ENCODE data around the gene WBP1L.
A peak's percentile ranks its signal among the peaks of the same experiment; 100 is the strongest.

The WBP1L gene

GRCh38 chr10:102780527-102780808 is 36.7 kb downstream of the WBP1L start:
- no peak for DNase-seq

- DNase-seq: peak in 1 of 14 donors; percentile 8
Observed at GRCh38 chr10:102781090-102781920, 37.6 kb downstream of the WBP1L start.

GRCh38 chr10:102781921-102782557 is 38.3 kb downstream of the WBP1L start:
- no peak for DNase-seq

GRCh38 chr10:102782673-102783551 is 39.2 kb downstream of the WBP1L start:
- DNase-seq: peak in 5 of 14 donors; percentile 11 to 62 (median 24)

GRCh38 chr10:102783568-102783967 is 39.8 kb downstream of the WBP1L start:
- DNase-seq: no peak

- DNase-seq: no peak
Observed at GRCh38 chr10:102785818-102786217, 42.1 kb downstream of the WBP1L start.

- no peak for DNase-seq
Observed at GRCh38 chr10:102791754-102792395, 48.1 kb downstream of the WBP1L start.

GRCh38 chr10:102795453-102796406 is 52.0 kb downstream of the WBP1L start:
- DNase-seq: no peak

- peak in 11 of 14 donors; percentile 21 to 88 (median 62) for DNase-seq
Observed at GRCh38 chr10:102796407-102797176, 52.8 kb downstream of the WBP1L start.

GRCh38 chr10:102799691-102800471 is 56.1 kb downstream of the WBP1L start:
- DNase-seq: peak in 4 of 14 donors; percentile 14 to 45 (median 25)

- no peak for DNase-seq
Observed at GRCh38 chr10:102800611-102801335, 57.0 kb downstream of the WBP1L start.

GRCh38 chr10:102801496-102801895 is 57.7 kb downstream of the WBP1L start:
- no peak for DNase-seq

- no peak for DNase-seq
Observed at GRCh38 chr10:102801978-102802377, 58.2 kb downstream of the WBP1L start.

- no peak for DNase-seq
Observed at GRCh38 chr10:102802920-102803534, 59.3 kb downstream of the WBP1L start.

- no peak for DNase-seq
Observed at GRCh38 chr10:102804382-102805055, 60.8 kb downstream of the WBP1L start.

GRCh38 chr10:102808380-102808779 is 64.6 kb downstream of the WBP1L start:
- no peak for DNase-seq

- DNase-seq: no peak
Observed at GRCh38 chr10:102811346-102811745, 67.6 kb downstream of the WBP1L start.

All from C1 segment of cervical spinal cord (tissue), 14 donors.